Calu3 (cell line): ENCODE measurements around the gene KSR2. TPM values are rescaled to one million over a fixed set of nuclear protein-coding genes. Genes with fewer than 3 reads are reported as not detected.

Experiments used
- BruUV-seq: library from RNA; stranded (reverse); fragments of 400-500 nt; replicated peaks from 2 replicates; lab custom pipeline; 2021; lab: Mats Ljungman, UMichigan
- CTCF ChIA-PET: fragments of 300-600 bp; sonication (Branson Sonifier 250); formaldehyde crosslinking; loops from one replicate; lab custom pipeline; 2022; ENCODE audit warnings: antibody characterized with exemption; lab: Charles Lee
- DNase-seq: peaks from one replicate; pipeline ENCODE4 v3.0.0; 2022
- H3K27ac Mint-ChIP-seq: one replicate; pipeline ENCODE4 v1.8.0; 2022; ENCODE audit warnings: mixed read lengths; ENCODE audit not compliant: unreplicated experiment
- H3K27me3 Mint-ChIP-seq: one replicate; pipeline ENCODE4 v1.8.0; 2022; ENCODE audit warnings: mixed read lengths; ENCODE audit not compliant: unreplicated experiment
- H3K36me3 Mint-ChIP-seq: one replicate; pipeline ENCODE4 v1.8.0; 2022; ENCODE audit warnings: mild to moderate bottlenecking, moderate library complexity, mixed read lengths; ENCODE audit not compliant: insufficient read depth, unreplicated experiment
- H3K4me1 Mint-ChIP-seq: one replicate; pipeline ENCODE4 v1.8.0; 2022; ENCODE audit warnings: mild to moderate bottlenecking, low read depth, mixed read lengths; ENCODE audit not compliant: unreplicated experiment
- H3K4me3 Mint-ChIP-seq: one replicate; pipeline ENCODE4 v1.8.0; 2022; ENCODE audit warnings: mild to moderate bottlenecking, low read depth, moderate library complexity, mixed read lengths; ENCODE audit not compliant: unreplicated experiment
- H3K9me3 Mint-ChIP-seq: one replicate; pipeline ENCODE4 v1.8.0; 2022; ENCODE audit warnings: low read depth, mixed read lengths; ENCODE audit not compliant: unreplicated experiment
- CTCF ChIP-seq: fragments of 200-600 bp; IDR thresholded peaks from one replicate; pipeline ENCODE4 v1.8.0; 2022; ENCODE audit warnings: antibody characterized with exemption; ENCODE audit not compliant: unreplicated experiment
- intact Hi-C: fragments of 100-400 bp; cut with micrococcal nuclease; formaldehyde crosslinking; loops from one replicate; pipeline ENCODE4 v1.10.0; 2022; ENCODE audit not compliant: unreplicated experiment
- total RNA-seq: library from RNA; stranded (reverse); gene quantifications from 2 replicates; pipeline ENCODE4 v1.2.3, GENCODE V29; 2022

Gene KSR2
- total RNA-seq, 1 experiment from 2014 or later = 1.9 TPM

GRCh38 chr12:117450209-117450608 is 518.6 kb downstream of the KSR2 start:
- CTCF ChIA-PET = no interaction called here
- no peaks in the 10 kb centered on the region for H3K9me3 Mint-ChIP-seq
- H3K4me3 Mint-ChIP-seq = no peak overlapping the region
- no peak for TF ChIP-seq CTCF
- intact Hi-C loops = no loop called here
- no TSS peak for BruUV-seq
- no peaks in the 10 kb centered on the region for H3K36me3 Mint-ChIP-seq
- no peak overlapping the region for H3K27ac Mint-ChIP-seq
- DNase-seq = no peak
- no peaks in the 10 kb centered on the region for H3K4me1 Mint-ChIP-seq
- H3K27me3 Mint-ChIP-seq = peaks cover 12% of the 10 kb centered on the region

GRCh38 chr12:117447665-117448366 is 521.0 kb downstream of the KSR2 start:
- no TSS peak for BruUV-seq
- Mint-ChIP-seq H3K4me1 (no peaks in the 10 kb centered on the region), H3K36me3 (no peaks in the 10 kb centered on the region), H3K9me3 (no peaks in the 10 kb centered on the region), H3K27me3 (peaks cover 21% of the 10 kb centered on the region), H3K27ac (no peak overlapping the region), H3K4me3 (no peak overlapping the region)
- no peak for DNase-seq
- CTCF ChIA-PET = no interaction called here
- intact Hi-C loops = no loop called here
- TF ChIP-seq CTCF = no peak

GRCh38 chr12:117444781-117445180 is 524.0 kb downstream of the KSR2 start:
- no peaks in the 10 kb centered on the region for H3K9me3 Mint-ChIP-seq
- CTCF ChIA-PET = no interaction called here
- no peaks in the 10 kb centered on the region for H3K36me3 Mint-ChIP-seq
- peaks cover 39% of the 10 kb centered on the region for H3K27me3 Mint-ChIP-seq
- no TSS peak for BruUV-seq
- no peak for DNase-seq
- no peak for TF ChIP-seq CTCF
- intact Hi-C loops = no loop called here
- no peak overlapping the region for H3K4me3 Mint-ChIP-seq
- no peaks in the 10 kb centered on the region for H3K4me1 Mint-ChIP-seq
- no peak overlapping the region for H3K27ac Mint-ChIP-seq

- CTCF ChIA-PET = no interaction called here
- Mint-ChIP-seq H3K27ac (no peak overlapping the region), H3K4me3 (no peak overlapping the region), H3K27me3 (peaks cover 39% of the 10 kb centered on the region), H3K9me3 (no peaks in the 10 kb centered on the region), H3K4me1 (no peaks in the 10 kb centered on the region), H3K36me3 (no peaks in the 10 kb centered on the region)
- peak; percentile 13 for DNase-seq
- intact Hi-C loops = no loop called here
- BruUV-seq = no TSS peak
- no peak for TF ChIP-seq CTCF
Measured at GRCh38 chr12:117441751-117442150, 527.0 kb downstream of the KSR2 start.
